GM10847 (cell line): ENCODE results near the gene RFX2.

ENCODE experiments used
- POLR2A ChIP-seq: IDR thresholded peaks from 2 replicates; pipeline ENCODE4 v1.6.1; 2011; ENCODE audit not compliant: insufficient read length; ENCODE audit errors: extremely low read depth

Gene RFX2

GRCh38 chr19:5990289-5990797 lies 120.0 kb downstream of the RFX2 start:
- no peak for TF ChIP-seq POLR2A

- no peak for TF ChIP-seq POLR2A
Observed at GRCh38 chr19:5989388-5990074, 120.8 kb downstream of the RFX2 start.

GRCh38 chr19:5988517-5989387 lies 121.5 kb downstream of the RFX2 start:
- TF ChIP-seq POLR2A = no peak

- no peak for TF ChIP-seq POLR2A
Observed at GRCh38 chr19:5987077-5987818, 123.1 kb downstream of the RFX2 start.

GRCh38 chr19:5985098-5985783 lies 125.1 kb downstream of the RFX2 start:
- no peak for TF ChIP-seq POLR2A

GRCh38 chr19:5984600-5984999 lies 125.7 kb downstream of the RFX2 start:
- TF ChIP-seq POLR2A = no peak

GRCh38 chr19:5983367-5983955 lies 126.8 kb downstream of the RFX2 start:
- no peak for TF ChIP-seq POLR2A

GRCh38 chr19:5978606-5979552 lies 131.4 kb downstream of the RFX2 start:
- no peak for TF ChIP-seq POLR2A

GRCh38 chr19:5977785-5978605 lies 132.3 kb downstream of the RFX2 start, which contains the start of gene RANBP3:
Gene RANBP3, minus strand, starts transcription at chr19:5978140. Its CDS starts 58 bp downstream, at chr19:5978082.
- peak; percentile 70 for TF ChIP-seq POLR2A

GRCh38 chr19:5977222-5977784 lies 133.0 kb downstream of the RFX2 start:
- no peak for TF ChIP-seq POLR2A

- TF ChIP-seq POLR2A = no peak
Observed at GRCh38 chr19:5976768-5977167, 133.5 kb downstream of the RFX2 start.

- TF ChIP-seq POLR2A = no peak
Observed at GRCh38 chr19:5975388-5975728, 134.9 kb downstream of the RFX2 start.
